Mucosa of gallbladder (tissue), 1 donor: Measurements from ENCODE around the gene CYP27B1. TPM values are rescaled to one million over a fixed set of nuclear protein-coding genes. Genes with fewer than 3 reads are reported as not detected.

ENCODE experiments used
- DNase-seq: peaks from one replicate; pipeline ENCODE4 v3.0.0-alpha.2; 2020; ENCODE audit warnings: low spot score
- total RNA-seq: library from RNA; stranded (reverse); gene quantifications from one replicate; pipeline ENCODE4 v1.2.1, GENCODE V29; 2021
- donor health status: DM: no; HTN: no; CAD: no.

The CYP27B1 gene
- total RNA-seq, 1 donor from 2014 or later, result 1.6 TPM

GRCh38 chr12:57765698-57766463 is 997 bp downstream of the CYP27B1 start:
- DNase-seq, result no peak

DNA sequence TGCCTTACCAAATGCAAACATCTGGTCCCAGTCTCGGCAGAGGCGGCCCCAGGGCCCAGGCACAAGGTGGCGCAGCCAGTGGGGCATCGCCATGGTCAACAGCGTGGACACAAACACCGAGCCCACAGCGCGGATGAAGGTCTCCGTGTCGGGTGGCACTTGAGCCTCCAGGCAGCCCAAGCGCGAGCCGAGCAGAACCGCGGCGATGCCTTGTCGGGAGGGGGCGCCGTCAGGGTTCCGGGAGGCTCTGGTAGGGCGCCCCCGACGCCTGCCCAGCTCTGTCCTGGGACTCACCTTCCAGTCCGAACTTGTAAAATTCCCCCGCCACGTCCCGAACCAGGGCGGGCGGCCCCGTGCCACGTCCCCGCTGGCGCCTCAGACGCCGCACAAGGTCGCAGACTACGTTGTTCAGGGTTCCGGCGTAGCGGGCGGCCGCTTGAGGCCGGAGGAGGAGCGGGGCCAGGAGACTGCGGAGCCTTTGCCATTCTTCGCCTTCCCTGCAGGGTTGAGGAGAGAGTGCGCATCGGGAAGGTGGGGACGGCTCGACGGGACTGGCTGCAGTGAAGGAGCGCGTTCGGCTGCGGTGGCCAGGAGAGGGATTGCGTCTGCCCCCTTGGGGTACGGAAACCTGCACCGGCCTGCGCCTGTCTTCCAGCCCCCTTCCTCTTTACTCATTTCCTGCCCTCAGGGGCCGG is 1.7 kb downstream of the CYP27B1 start:
- no peak for DNase-seq

DNA sequence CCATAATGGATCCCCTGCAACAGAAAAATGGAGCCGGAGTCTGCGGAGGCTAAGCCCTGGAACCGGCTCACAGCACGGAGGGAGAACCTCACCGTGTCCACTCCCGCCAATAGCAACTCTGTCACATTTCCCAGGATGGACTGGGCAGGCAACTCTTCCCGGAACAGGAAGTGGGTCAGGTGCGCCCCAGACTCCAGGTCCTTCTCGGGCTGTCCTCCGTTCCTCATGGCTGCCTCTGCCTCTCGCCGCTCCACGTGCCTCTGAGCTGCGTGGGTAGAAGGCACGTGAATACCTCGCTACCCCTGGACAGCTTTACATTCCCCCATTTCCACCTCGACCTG is 2.2 kb downstream of the CYP27B1 start:
- no peak for DNase-seq

DNA sequence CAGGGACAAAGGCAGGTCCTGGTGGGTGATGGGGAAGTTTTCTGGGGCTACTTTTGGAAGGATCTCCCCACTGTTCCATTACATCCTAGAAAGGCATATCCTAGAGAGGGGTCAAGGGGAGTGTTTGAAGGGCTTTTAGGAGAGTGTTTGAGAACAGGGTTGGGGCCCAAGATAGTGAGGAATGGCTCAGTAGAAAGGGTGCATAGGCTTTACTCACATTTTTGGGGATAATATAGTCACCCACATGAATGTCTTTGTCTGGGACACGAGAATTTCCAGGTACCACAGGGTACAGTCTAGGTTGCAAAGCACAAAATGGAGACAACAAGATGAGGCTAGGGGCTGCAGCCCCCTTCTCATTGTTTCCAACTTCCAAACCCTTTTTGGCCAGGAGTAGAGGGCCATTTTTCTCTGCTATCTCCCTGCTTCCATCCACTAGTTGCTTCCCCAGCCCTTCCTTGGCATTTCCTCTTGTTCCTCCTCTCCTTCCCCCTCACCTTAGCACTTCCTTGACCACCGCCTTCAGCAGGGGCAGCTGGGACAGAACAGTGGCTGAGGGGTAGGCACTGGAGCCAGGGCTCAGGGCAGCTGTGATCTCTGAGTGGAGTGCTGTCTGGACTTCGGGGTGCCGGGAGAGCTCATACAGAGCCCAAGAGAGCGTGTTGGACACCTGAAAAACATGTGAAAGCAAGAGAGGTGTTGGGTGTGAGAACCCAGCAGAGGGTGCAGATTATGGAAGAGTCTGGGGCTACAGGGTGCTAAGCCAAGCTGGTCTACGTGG is 2.8 kb downstream of the CYP27B1 start:
- DNase-seq, result no peak

DNA sequence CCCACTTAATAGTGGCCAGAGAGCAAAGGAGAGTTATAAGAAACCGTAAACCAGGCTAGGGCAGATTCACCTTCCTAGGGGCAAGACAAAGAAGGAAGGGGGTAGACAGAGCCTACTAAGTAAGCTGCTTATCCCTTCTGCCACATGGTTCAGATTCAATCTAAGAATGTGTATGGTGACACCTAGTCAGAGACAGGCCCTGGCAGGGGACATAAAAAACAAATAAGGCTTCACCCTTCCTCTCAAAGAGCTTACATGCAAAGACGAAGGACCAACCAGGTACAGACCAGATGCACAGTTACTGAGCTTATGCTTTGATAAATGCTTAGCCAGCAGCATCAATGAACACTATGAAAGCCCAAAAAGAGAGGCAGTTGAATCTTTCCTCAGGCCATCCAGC is 4.4 kb downstream of the CYP27B1 start:
- no peak for DNase-seq

GRCh38 chr12:57761391-57761998 is 5.4 kb downstream of the CYP27B1 start:
- no peak for DNase-seq

GRCh38 chr12:57760347-57760982 is 6.4 kb downstream of the CYP27B1 start:
- DNase-seq, result no peak

- DNase-seq, result no peak
Observed at GRCh38 chr12:57759360-57759980, 7.4 kb downstream of the CYP27B1 start.

GRCh38 chr12:57758552-57759359 is 8.1 kb downstream of the CYP27B1 start:
- no peak for DNase-seq

- no peak for DNase-seq
Observed at GRCh38 chr12:57757771-57758170, 9.1 kb downstream of the CYP27B1 start.

GRCh38 chr12:57756406-57757341 is 10.2 kb downstream of the CYP27B1 start:
- no peak for DNase-seq

DNA sequence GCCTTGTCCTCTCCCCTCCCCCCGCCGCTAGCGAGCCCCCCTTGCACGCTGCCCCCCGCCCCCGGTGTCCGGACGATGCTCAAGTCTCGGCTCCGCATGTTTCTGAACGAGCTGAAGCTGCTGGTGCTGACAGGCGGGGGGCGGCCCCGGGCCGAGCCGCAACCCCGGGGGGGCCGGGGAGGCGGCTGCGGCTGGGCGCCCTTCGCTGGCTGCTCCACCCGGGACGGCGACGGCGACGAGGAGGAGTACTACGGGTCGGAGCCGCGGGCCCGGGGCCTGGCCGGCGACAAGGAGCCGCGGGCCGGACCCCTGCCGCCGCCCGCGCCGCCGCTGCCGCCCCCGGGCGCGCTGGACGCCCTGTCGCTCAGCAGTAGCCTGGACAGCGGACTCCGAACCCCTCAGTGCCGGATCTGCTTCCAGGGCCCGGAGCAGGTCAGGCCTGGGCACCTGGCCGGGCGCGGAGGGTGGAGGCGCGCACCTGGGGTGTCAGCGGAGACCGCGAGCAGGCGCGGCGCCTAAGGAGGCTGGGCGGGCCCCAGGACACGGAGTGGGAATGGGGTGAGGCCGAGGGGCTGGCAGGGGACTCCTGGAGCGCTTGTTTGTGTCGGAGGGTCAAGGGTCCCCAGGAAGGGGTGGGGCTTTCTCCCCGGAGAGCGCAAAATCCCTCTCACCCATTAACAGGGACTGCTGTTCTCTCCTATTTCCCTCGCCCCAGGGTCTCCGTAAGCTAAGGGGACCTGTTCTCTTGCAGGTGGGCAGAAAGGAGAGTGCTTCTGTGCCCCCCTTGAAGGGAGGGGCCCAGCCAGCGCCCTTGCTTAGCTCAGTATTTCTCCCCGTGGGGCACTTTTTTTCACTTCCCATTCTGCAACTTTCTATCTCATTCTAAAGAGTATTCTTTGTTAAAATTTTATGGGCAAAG is 11.2 kb downstream of the CYP27B1 start:
- DNase-seq, result no peak

GRCh38 chr12:57755194-57755453 is 11.8 kb downstream of the CYP27B1 start:
- no peak for DNase-seq

GRCh38 chr12:57754411-57755193 is 12.3 kb downstream of the CYP27B1 start, which contains the start of gene MARCHF9:
MARCHF9 (plus strand) TSS chr12:57755103; CDS start chr12:57755529, 426 bp downstream.
- DNase-seq, result peak; percentile 74

GRCh38 chr12:57753756-57754337 is 13.0 kb downstream of the CYP27B1 start:
- DNase-seq, result no peak

DNA sequence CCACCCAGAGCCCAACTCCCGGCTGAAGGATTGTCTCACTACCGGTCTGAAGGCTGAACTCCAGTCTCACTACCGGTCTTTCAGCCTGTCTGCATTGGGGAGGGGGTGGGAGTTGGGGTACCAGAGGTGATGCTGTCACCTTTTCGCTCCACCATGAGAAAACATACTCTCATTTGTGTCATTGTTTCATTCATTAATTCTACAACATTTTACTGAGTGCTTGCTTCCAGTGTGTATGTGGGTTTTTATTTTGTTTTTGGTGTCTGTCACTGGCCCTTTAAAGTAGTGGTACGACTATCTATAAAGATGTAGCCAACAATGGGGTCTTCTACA is 14.2 kb downstream of the CYP27B1 start:
- DNase-seq, result no peak
